Left lung (tissue), 14 donors: ENCODE data around the gene MLXIPL. TPM values are rescaled to one million over a fixed set of nuclear protein-coding genes. Genes with fewer than 3 reads are reported as not detected.

ENCODE experiments used
- ATAC-seq: fragments of 200-7000 bp; cut with Tn5 transposase; one replicate; pipeline ENCODE4 v1.9.1; 2020; ENCODE audit warnings: moderate library complexity
- DNase-seq, 4 donors: peaks; one replicate each; pipeline ENCODE4 v3.0.0-alpha.2; 2013 to 2020
- H3K27ac ChIP-seq, 2 donors: fragments of 200-600 bp; sonication (generic) in 1 of 2; one replicate each; pipeline versions ENCODE4 v1.5.0 to v1.8.0; 2020 to 2021
- H3K27me3 ChIP-seq, 2 donors: fragments of 200-600 bp; sonication (generic) in 1 of 2; one replicate each; pipeline versions ENCODE4 v1.5.0 to v1.8.0; 2020 to 2021
- H3K36me3 ChIP-seq, 2 donors: fragments of 200-600 bp; sonication (generic) in 1 of 2; one replicate each; pipeline versions ENCODE4 v1.5.0 to v1.8.0; 2020 to 2021
- H3K4me1 ChIP-seq, 2 donors: fragments of 200-600 bp; one replicate each; pipeline ENCODE4 v1.8.0; 2021
- H3K4me3 ChIP-seq, 2 donors: fragments of 200-600 bp; sonication (generic) in 1 of 2; one replicate each; pipeline versions ENCODE4 v1.5.0 to v1.8.0; 2020 to 2021; ENCODE audit warnings: mild to moderate bottlenecking in 1 of 2
- H3K9me3 ChIP-seq, 2 donors: fragments of 200-600 bp; sonication (generic) in 1 of 2; one replicate each; pipeline versions ENCODE4 v1.5.0 to v1.8.0; 2020 to 2021
- intact Hi-C, 2 donors: fragments of 100-400 bp; cut with DNase I; formaldehyde crosslinking; loops; one replicate each; pipeline versions ENCODE4 v1.11.2 to v1.14.2; 2022
- long read RNA-seq, 12 donors: library from polyadenylated mRNA in 2 of 12; unstranded in 2 of 12; transcript quantifications; one replicate each; pipeline ENCODE4 v2.0.0 and lab custom pipeline, GENCODE V29; 2019 to 2026
- polyA plus RNA-seq, 6 donors: library from polyadenylated mRNA; unstranded; fragments of 120-200 nt; gene quantifications; one replicate each; pipeline ENCODE4 v1.2.1, GENCODE V29; 2013; ENCODE audit not compliant: insufficient read length in 6 of 6
- total RNA-seq, 2 donors: library from RNA; stranded (reverse); fragmentation: NEBNext Ultra II Directional; extraction: Animal tissue kit (Norgen Biotek cat#: 25700); gene quantifications; one replicate each; pipeline ENCODE4 v1.2.1, GENCODE V29; 2021
- TF ChIP-seq, protein P1 (sequence below), 2 donors: fragments of 200-600 bp; sonication (generic) in 1 of 2; IDR thresholded peaks; one replicate each; pipeline versions ENCODE4 v1.5.0 to v1.8.0; 2021; ENCODE audit warnings: antibody characterized with exemption in 2 of 2
- donor health status: DM: no; HTN: yes; CAD: no.
- donor health status: DM: no; HTN: no; CAD: no.

The MLXIPL gene, protein sequence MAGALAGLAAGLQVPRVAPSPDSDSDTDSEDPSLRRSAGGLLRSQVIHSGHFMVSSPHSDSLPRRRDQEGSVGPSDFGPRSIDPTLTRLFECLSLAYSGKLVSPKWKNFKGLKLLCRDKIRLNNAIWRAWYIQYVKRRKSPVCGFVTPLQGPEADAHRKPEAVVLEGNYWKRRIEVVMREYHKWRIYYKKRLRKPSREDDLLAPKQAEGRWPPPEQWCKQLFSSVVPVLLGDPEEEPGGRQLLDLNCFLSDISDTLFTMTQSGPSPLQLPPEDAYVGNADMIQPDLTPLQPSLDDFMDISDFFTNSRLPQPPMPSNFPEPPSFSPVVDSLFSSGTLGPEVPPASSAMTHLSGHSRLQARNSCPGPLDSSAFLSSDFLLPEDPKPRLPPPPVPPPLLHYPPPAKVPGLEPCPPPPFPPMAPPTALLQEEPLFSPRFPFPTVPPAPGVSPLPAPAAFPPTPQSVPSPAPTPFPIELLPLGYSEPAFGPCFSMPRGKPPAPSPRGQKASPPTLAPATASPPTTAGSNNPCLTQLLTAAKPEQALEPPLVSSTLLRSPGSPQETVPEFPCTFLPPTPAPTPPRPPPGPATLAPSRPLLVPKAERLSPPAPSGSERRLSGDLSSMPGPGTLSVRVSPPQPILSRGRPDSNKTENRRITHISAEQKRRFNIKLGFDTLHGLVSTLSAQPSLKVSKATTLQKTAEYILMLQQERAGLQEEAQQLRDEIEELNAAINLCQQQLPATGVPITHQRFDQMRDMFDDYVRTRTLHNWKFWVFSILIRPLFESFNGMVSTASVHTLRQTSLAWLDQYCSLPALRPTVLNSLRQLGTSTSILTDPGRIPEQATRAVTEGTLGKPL
- total RNA-seq (1 to 10 TPM; 1.4 to 6.2 TPM), polyA plus RNA-seq (1 to 10 TPM in 5 of 6 donors, under 1 TPM in 1; 0.67 to 5.3 (median 2.5) TPM)
- long read RNA-seq, donor 1 = 0 reads
- long read RNA-seq, donor 2 = 0 reads
- long read RNA-seq, donor 3 = 0 reads
- long read RNA-seq, donor 4 = 0 reads
- long read RNA-seq, donor 5 = 0 reads
- long read RNA-seq, donor 6 = 0 reads
- long read RNA-seq, donor 7 = 0 reads
- long read RNA-seq, donor 8 = 0 reads
- long read RNA-seq, donor 9 = 0 reads
- long read RNA-seq, donor 10 = 0 reads
- long read RNA-seq, donor 11 = 0 reads
- long read RNA-seq, donor 12 = 0 reads

DNA sequence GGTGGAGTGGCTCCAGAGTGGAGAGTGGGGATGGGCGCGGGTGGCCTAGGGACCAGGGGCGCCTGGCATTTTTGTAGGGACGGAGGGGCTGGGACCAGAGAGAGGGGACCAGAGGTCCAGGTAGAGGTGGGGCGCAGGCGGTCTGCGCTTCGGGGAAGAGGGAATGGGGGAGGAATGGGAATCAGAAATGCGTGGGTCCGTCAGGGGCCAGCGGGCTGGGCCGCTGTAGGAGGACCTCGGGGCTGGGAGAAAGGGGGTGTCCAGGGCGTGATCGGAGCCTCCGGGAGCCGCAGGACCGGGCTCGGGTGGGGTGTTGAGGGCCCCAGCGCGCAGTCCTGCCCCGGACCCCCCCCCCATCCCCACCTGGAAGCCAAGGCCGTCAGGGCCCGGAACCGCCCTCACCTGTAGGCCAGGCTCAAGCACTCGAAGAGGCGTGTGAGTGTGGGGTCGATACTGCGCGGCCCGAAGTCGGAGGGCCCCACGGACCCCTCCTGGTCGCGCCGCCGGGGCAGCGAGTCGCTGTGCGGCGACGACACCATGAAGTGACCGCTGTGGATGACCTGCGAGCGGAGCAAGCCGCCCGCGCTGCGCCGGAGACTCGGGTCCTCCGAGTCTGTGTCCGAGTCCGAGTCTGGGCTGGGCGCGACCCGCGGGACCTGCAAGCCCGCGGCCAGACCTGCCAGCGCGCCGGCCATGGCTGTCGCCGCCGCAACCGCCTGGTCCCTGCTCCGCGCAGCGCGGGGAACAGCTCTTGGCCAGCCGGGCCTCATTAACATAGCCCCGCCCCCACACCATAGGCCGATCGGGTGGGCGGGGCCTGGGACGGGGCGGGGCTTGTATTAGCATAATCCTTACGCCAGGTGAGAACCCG lies at the start of gene MLXIPL:
TSS of gene MLXIPL (minus strand) at position 725 of the 871 bp plus-strand sequence. CDS start at position 695, 30 bp downstream.
- peaks cover 26 to 90% of the 10 kb centered on the region in 2 donors for H3K27me3 ChIP-seq
- H3K27ac ChIP-seq = no peak within 1 kb of the TSS

DNA sequence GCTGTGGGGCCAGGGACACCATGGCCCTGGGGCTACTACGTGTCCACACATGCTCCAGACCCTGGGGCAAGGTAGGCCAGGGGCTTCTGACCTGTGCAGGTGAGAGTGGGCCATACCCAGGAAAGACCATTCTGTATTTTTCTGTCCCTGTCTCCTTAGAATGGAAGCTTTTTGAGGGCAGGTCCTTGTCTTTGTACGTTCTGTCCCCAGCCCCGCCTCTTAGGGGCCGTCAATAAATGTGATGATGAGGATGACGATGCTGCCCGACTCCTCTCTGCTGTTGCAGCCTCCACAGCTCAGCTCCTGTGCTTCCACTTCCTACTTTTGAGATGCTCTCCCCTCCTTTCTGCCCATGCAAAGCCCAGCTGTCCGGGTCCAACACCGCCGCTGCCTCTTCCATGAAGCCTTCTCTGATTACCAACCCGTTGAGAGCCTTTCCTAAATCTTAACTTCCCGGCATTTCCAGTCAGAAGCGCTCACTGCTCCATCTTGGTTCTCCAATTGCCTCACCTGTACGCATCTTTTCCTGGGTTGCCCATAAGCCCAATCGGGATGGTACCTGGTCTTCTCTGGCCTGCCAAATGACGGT lies 47.6 kb upstream of the MLXIPL start:
- peaks cover 0 to 42% of the 10 kb centered on the region in 2 donors for H3K27me3 ChIP-seq
- intact Hi-C loops = no loop called here
- H3K36me3 ChIP-seq = no peaks in the 10 kb centered on the region
- H3K4me1 ChIP-seq = peaks cover 0 to 19% of the 10 kb centered on the region in 2 donors
- no peaks in the 10 kb centered on the region for H3K9me3 ChIP-seq
- no peak for DNase-seq
- no peak overlapping the region for H3K27ac ChIP-seq
- H3K4me3 ChIP-seq = no peak overlapping the region
- no peak for ATAC-seq
- TF ChIP-seq, protein P1, sequence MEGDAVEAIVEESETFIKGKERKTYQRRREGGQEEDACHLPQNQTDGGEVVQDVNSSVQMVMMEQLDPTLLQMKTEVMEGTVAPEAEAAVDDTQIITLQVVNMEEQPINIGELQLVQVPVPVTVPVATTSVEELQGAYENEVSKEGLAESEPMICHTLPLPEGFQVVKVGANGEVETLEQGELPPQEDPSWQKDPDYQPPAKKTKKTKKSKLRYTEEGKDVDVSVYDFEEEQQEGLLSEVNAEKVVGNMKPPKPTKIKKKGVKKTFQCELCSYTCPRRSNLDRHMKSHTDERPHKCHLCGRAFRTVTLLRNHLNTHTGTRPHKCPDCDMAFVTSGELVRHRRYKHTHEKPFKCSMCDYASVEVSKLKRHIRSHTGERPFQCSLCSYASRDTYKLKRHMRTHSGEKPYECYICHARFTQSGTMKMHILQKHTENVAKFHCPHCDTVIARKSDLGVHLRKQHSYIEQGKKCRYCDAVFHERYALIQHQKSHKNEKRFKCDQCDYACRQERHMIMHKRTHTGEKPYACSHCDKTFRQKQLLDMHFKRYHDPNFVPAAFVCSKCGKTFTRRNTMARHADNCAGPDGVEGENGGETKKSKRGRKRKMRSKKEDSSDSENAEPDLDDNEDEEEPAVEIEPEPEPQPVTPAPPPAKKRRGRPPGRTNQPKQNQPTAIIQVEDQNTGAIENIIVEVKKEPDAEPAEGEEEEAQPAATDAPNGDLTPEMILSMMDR (IDR thresholded peaks at IDR 0.05) = no peak

More for the DNA sequence above, at the start of gene MLXIPL:
- intact Hi-C loops = no loop called here
- H3K4me3 ChIP-seq = peak within 1 kb of the TSS; percentile 29 to 47
- H3K9me3 ChIP-seq = no peaks in the 10 kb centered on the region
- no peaks in the 10 kb centered on the region for H3K36me3 ChIP-seq
- H3K4me1 ChIP-seq = peaks cover 11 to 21% of the 10 kb centered on the region in 2 donors
- DNase-seq (peak in 3 of 4 donors; percentile 77 to 93 (median 81)), ATAC-seq (peak; percentile 99)
- TF ChIP-seq, protein P1 (IDR thresholded peaks at IDR 0.05) = no peak

DNA sequence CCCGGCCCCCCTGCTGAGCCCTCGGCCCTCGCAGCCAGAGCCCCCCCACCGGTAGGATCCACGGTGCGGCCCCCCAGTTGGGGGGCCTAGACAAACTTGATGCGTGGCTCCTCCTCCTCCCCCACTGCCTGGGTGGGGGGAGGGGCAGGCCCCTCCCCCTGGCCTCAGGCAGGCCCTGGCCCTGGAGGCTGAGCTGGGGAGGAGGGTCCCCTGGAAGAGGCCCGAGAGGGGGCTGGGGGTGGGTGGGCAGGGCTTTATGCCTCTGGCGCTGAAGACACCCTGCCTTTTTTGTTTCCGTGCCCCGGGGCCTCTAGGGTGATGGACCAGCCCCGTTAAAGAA lies 47.0 kb upstream of the MLXIPL start:
- Histone ChIP-seq H3K4me3 (no peak overlapping the region), H3K4me1 (peaks cover 0 to 19% of the 10 kb centered on the region in 2 donors), H3K27me3 (peaks cover 0 to 49% of the 10 kb centered on the region in 2 donors), H3K9me3 (no peaks in the 10 kb centered on the region), H3K36me3 (no peaks in the 10 kb centered on the region), H3K27ac (no peak overlapping the region)
- TF ChIP-seq, protein P1 (IDR thresholded peaks at IDR 0.05) = no peak
- ATAC-seq (no peak), DNase-seq (no peak)
- intact Hi-C loops = no loop called here

DNA sequence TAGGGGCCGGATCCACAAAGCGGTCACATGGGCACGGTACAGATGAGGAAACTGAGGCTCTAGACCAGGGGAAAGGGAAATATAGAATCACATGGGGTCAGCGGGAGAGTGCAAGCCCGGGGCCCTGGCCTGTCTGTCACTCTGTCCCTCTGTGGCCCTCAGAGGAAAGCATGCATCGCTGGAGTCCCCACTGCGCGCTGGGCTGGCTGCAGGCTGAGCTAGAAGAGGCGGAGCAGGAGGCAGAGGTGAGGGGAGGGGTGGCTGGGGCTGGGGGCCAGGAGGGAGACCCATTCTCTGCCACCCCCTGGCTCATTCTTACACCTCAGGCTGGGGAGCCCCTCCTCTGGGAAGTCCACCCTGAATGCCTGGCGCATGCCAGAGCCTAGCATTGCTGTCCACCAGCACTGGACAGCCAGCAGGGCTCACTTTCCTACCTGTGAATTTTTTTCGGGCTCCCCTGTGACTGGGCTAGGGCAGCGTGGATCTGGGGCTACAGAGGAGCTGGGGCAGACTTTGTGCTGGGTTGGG lies 45.6 kb upstream of the MLXIPL start:
- peak in 1 of 4 donors; percentile 60 for DNase-seq
- H3K27ac ChIP-seq = no peak overlapping the region
- TF ChIP-seq, protein P1 (IDR thresholded peaks at IDR 0.05) = no peak
- intact Hi-C loops = no loop called here
- no peaks in the 10 kb centered on the region for H3K36me3 ChIP-seq
- H3K9me3 ChIP-seq = no peaks in the 10 kb centered on the region
- no peak overlapping the region for H3K4me3 ChIP-seq
- peaks cover 0 to 23% of the 10 kb centered on the region in 2 donors for H3K4me1 ChIP-seq
- ATAC-seq = no peak
- peaks cover 0 to 63% of the 10 kb centered on the region in 2 donors for H3K27me3 ChIP-seq
